ENCODE measurements around the gene RMRP. TPM values are rescaled to one million over a fixed set of nuclear protein-coding genes. Genes with fewer than 3 reads are reported as not detected.
A peak's percentile ranks its signal among the peaks of the same experiment; 100 is the strongest.

Gene RMRP
- total and polyA plus RNA-seq, 9 of the 15 experiments (the other 6 are each of a cell fraction or from before 2014, with no cell fraction given) = 75.7 to 89,974 (median 13,378) TPM; not detected in 3

- TF ChIP-seq, protein P1, sequence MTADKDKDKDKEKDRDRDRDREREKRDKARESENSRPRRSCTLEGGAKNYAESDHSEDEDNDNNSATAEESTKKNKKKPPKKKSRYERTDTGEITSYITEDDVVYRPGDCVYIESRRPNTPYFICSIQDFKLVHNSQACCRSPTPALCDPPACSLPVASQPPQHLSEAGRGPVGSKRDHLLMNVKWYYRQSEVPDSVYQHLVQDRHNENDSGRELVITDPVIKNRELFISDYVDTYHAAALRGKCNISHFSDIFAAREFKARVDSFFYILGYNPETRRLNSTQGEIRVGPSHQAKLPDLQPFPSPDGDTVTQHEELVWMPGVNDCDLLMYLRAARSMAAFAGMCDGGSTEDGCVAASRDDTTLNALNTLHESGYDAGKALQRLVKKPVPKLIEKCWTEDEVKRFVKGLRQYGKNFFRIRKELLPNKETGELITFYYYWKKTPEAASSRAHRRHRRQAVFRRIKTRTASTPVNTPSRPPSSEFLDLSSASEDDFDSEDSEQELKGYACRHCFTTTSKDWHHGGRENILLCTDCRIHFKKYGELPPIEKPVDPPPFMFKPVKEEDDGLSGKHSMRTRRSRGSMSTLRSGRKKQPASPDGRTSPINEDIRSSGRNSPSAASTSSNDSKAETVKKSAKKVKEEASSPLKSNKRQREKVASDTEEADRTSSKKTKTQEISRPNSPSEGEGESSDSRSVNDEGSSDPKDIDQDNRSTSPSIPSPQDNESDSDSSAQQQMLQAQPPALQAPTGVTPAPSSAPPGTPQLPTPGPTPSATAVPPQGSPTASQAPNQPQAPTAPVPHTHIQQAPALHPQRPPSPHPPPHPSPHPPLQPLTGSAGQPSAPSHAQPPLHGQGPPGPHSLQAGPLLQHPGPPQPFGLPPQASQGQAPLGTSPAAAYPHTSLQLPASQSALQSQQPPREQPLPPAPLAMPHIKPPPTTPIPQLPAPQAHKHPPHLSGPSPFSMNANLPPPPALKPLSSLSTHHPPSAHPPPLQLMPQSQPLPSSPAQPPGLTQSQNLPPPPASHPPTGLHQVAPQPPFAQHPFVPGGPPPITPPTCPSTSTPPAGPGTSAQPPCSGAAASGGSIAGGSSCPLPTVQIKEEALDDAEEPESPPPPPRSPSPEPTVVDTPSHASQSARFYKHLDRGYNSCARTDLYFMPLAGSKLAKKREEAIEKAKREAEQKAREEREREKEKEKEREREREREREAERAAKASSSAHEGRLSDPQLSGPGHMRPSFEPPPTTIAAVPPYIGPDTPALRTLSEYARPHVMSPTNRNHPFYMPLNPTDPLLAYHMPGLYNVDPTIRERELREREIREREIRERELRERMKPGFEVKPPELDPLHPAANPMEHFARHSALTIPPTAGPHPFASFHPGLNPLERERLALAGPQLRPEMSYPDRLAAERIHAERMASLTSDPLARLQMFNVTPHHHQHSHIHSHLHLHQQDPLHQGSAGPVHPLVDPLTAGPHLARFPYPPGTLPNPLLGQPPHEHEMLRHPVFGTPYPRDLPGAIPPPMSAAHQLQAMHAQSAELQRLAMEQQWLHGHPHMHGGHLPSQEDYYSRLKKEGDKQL (CRISPR knock-in tag; IDR thresholded peaks at IDR 0.05; ENCODE audit: borderline replicate concordance) = no peak
- TF ChIP-seq ASH1L (IDR thresholded peaks at IDR 0.05; ENCODE audit: borderline replicate concordance, low read depth, partially characterized antibody) = no peak
- no peak for TF ChIP-seq ZNF197 (CRISPR knock-in tag; IDR thresholded peaks at IDR 0.05; ENCODE audit: low read depth)
- TF ChIP-seq BRCA1 (IDR thresholded peaks at IDR 0.05) = no peak
- 0 out of 2 replicates have a peak, but pooled peaks have one; percentile 60 for TF ChIP-seq BRCA1 (CRISPR knock-in tag; IDR thresholded peaks at IDR 0.05)
- no peak for TF ChIP-seq ZNF347 (CRISPR knock-in tag; IDR thresholded peaks at IDR 0.05; ENCODE audit: low read depth)
- 0 out of 4 replicates have a peak, but pooled peaks of 1 of the 2 experiments have one; percentile 62 for TF ChIP-seq TEAD1 (CRISPR knock-in tag; IDR thresholded peaks at IDR 0.05)
- no peak for TF ChIP-seq PRPF4 (IDR thresholded peaks at IDR 0.05; ENCODE audit: insufficient read depth, low read depth, low read length, poor library complexity, severe bottlenecking)
- TF ChIP-seq FOS (IDR thresholded peaks at IDR 0.05; ENCODE audit: extremely low read depth, insufficient read length) = no peak
- peak; percentile 70 for TF ChIP-seq POLR2A (conservative IDR thresholded peaks at IDR 0.05)
- TF ChIP-seq OTX1 (CRISPR knock-in tag; IDR thresholded peaks at IDR 0.05) = no peak; the same call in 1 of the 2 replicates
- TF ChIP-seq ZNF592 (IDR thresholded peaks at IDR 0.05) = 0 out of 2 replicates have a peak, but pooled peaks have one; percentile 6
- TF ChIP-seq BHLHE40 (IDR thresholded peaks at IDR 0.05; ENCODE audit: low read length) = no peak
- TF ChIP-seq PHF8 (IDR thresholded peaks at IDR 0.05; ENCODE audit: borderline replicate concordance, low read length) = peak; percentile 81; the same call in 1 of the 2 replicates
These were observed 533 bp upstream of the RMRP start, which contains the start of gene CCDC107 (continued) for GRCh38 chr9:35658137-35658967.
